ENCODE data around the gene B3GNT2.
"Not testable (repeated sequence)": the region's sequence is repeated elsewhere in the genome, so short reads cannot be mapped to it uniquely, and the experiment has no call there.

The B3GNT2 gene

GRCh38 chr2:62195421-62196277, at the start of gene B3GNT2:
Gene B3GNT2, plus strand, starts transcription at chr2:62196115. Its CDS starts 26,106 bp downstream, at chr2:62222221.
- peak; percentile 45 to 82 (median 68) for DNase-seq (ENCODE audit: low read depth in 3 of 3, low spot score in 1 of 3)

GRCh38 chr2:62146790-62147189, 49.1 kb upstream of the B3GNT2 start:
- DNase-seq (ENCODE audit: low read depth in 3 of 3, low spot score in 1 of 3): peak in 1 of 3 donors; percentile 2

GRCh38 chr2:62147610-62148301, 48.2 kb upstream of the B3GNT2 start:
- DNase-seq (ENCODE audit: low read depth in 3 of 3, low spot score in 1 of 3): no peak

- DNase-seq (ENCODE audit: low read depth in 3 of 3, low spot score in 1 of 3): no peak
These were observed 46.2 kb upstream of the B3GNT2 start for GRCh38 chr2:62149708-62150107.

GRCh38 chr2:62150597-62151305, 45.2 kb upstream of the B3GNT2 start:
- DNase-seq (ENCODE audit: low read depth in 3 of 3, low spot score in 1 of 3): no peak

GRCh38 chr2:62151306-62151638, 44.6 kb upstream of the B3GNT2 start:
- DNase-seq (ENCODE audit: low read depth in 3 of 3, low spot score in 1 of 3): no peak

- no peak for DNase-seq (ENCODE audit: low read depth in 3 of 3, low spot score in 1 of 3)
These were observed 43.9 kb upstream of the B3GNT2 start for GRCh38 chr2:62152000-62152399.

GRCh38 chr2:62156861-62157496, 38.9 kb upstream of the B3GNT2 start:
- DNase-seq (ENCODE audit: low read depth in 3 of 3, low spot score in 1 of 3): no peak

- no peak for DNase-seq (ENCODE audit: low read depth in 3 of 3, low spot score in 1 of 3)
These were observed 37.3 kb upstream of the B3GNT2 start for GRCh38 chr2:62158444-62159121.

- not testable (repeated sequence) for DNase-seq (ENCODE audit: low read depth in 3 of 3, low spot score in 1 of 3)
These were observed 35.2 kb upstream of the B3GNT2 start for GRCh38 chr2:62160691-62161090.

- no peak for DNase-seq (ENCODE audit: low read depth in 3 of 3, low spot score in 1 of 3)
These were observed 32.6 kb upstream of the B3GNT2 start for GRCh38 chr2:62163106-62163831.

GRCh38 chr2:62163834-62164233, 32.1 kb upstream of the B3GNT2 start:
- no peak for DNase-seq (ENCODE audit: low read depth in 3 of 3, low spot score in 1 of 3)

GRCh38 chr2:62175728-62176127, 20.2 kb upstream of the B3GNT2 start:
- no peak for DNase-seq (ENCODE audit: low read depth in 3 of 3, low spot score in 1 of 3)

GRCh38 chr2:62176801-62177200, 19.1 kb upstream of the B3GNT2 start:
- no peak for DNase-seq (ENCODE audit: low read depth in 3 of 3, low spot score in 1 of 3)

- no peak for DNase-seq (ENCODE audit: low read depth in 3 of 3, low spot score in 1 of 3)
These were observed 18.4 kb upstream of the B3GNT2 start for GRCh38 chr2:62177392-62178049.

- no peak for DNase-seq (ENCODE audit: low read depth in 3 of 3, low spot score in 1 of 3)
These were observed 17.1 kb upstream of the B3GNT2 start for GRCh38 chr2:62178741-62179271.

GRCh38 chr2:62180975-62181374, 14.9 kb upstream of the B3GNT2 start:
- DNase-seq (ENCODE audit: low read depth in 3 of 3, low spot score in 1 of 3): no peak

- no peak for DNase-seq (ENCODE audit: low read depth in 3 of 3, low spot score in 1 of 3)
These were observed 14.1 kb upstream of the B3GNT2 start for GRCh38 chr2:62181843-62182242.

GRCh38 chr2:62184512-62185230, 11.2 kb upstream of the B3GNT2 start:
- no peak for DNase-seq (ENCODE audit: low read depth in 3 of 3, low spot score in 1 of 3)

Data from stimulated activated CD4-positive, alpha-beta T cell treated with anti-CD3 and anti-CD28 coated beads, TNF-alpha, amount 100 ng/mL, for 1 hour (primary cell).